ENCODE measurements around the gene SPPL2B.
A peak's percentile ranks its signal among the peaks of the same experiment; 100 is the strongest.

The SPPL2B gene

DNA sequence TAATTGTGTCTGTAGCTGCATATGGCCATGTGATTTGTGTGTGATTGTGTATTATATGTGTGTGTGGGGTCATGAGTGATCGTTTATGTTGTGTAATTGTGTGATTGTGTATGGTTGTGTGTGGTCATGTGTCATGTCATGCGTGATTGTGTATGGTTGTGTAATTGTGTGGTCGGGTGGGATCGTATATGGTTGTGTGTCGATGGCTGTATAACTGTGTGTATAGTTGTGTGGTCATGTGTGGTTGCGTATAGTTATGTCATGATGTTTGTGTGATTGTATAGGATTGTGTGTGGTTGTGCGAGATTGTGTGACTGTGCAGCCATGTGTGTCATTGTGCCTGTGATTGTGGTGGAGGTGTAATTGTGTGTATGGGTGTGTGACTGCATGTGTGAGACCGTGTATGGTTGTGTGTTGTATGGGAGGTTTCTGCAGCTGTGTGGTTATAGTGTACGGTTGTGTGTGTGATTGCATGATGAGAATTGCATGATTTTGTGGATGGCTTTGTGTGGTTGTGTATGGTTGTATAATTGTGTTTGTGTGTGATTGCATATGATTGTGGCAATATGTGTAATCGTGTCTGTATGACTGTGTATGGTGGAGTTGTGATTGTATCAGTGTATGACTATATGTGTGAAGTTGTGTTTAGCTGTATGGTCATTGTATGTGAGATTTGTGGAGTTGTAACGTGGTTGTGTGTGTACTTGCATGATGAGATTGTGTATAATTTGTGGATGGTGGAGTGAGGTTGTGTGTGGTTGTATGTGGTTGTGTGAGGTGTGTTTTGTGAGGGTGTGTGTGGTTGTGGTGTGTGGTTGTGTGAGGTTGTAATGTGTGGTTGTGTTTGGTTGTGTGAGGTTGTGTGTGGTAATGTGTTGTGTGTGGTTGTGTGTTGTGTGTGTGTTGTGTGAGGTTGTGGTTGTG, 33.8 kb downstream of the SPPL2B start:
- no peak for DNase-seq (ENCODE audit: low read depth)
- TF ChIP-seq, protein P1, sequence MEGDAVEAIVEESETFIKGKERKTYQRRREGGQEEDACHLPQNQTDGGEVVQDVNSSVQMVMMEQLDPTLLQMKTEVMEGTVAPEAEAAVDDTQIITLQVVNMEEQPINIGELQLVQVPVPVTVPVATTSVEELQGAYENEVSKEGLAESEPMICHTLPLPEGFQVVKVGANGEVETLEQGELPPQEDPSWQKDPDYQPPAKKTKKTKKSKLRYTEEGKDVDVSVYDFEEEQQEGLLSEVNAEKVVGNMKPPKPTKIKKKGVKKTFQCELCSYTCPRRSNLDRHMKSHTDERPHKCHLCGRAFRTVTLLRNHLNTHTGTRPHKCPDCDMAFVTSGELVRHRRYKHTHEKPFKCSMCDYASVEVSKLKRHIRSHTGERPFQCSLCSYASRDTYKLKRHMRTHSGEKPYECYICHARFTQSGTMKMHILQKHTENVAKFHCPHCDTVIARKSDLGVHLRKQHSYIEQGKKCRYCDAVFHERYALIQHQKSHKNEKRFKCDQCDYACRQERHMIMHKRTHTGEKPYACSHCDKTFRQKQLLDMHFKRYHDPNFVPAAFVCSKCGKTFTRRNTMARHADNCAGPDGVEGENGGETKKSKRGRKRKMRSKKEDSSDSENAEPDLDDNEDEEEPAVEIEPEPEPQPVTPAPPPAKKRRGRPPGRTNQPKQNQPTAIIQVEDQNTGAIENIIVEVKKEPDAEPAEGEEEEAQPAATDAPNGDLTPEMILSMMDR (conservative IDR thresholded peaks at IDR 0.05; ENCODE audit: control insufficient read depth, insufficient read depth, low read depth, low read length): no peak
- H3K4me3 ChIP-seq (ENCODE audit: control insufficient read depth, low read depth, low read length): no peak overlapping the region

DNA sequence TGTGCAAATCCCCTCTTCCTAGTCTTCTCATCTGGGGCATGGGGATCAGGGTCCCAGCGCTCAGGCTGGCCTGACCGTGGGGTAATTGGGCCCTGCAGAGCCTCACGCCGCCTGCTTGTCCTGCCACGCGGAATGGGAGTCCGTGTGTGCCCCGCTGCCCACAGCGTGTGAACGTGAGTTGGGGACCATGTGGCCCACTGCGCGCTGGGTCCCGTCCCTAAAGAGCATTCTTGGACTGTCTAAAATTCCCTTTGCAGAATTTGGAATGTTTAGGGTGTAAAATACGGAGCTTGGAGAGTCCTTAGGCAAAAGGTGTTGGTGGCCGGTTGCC, 34.5 kb downstream of the SPPL2B start:
- TF ChIP-seq, protein P1 (conservative IDR thresholded peaks at IDR 0.05; ENCODE audit: control insufficient read depth, insufficient read depth, low read depth, low read length): no peak

DNA sequence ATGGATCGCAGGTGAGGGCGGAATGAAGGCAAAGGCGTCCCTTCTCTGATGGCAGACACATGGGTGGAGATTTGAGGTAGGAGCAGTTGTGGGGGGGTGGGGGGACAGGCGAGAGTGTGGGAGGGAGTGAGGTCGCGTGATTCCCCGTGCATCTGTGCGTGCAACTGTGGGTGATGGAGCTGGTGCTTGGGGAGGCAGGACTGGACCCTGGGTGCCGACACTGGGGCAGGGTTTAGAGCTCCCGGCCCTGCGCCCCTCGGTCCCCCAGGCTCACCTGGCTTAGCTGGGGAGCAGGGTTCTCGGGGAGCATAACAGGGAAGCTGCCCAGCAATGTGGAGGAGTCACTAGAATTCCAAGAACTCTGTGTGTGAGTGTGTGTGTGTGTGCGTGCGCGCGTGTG, 34.9 kb downstream of the SPPL2B start:
- DNase-seq (ENCODE audit: low read depth): no peak
- TF ChIP-seq, protein P1 (conservative IDR thresholded peaks at IDR 0.05; ENCODE audit: control insufficient read depth, insufficient read depth, low read depth, low read length): no peak
- no peak overlapping the region for H3K4me3 ChIP-seq (ENCODE audit: control insufficient read depth, low read depth, low read length)

More for the DNA sequence above, 34.5 kb downstream of the SPPL2B start:
- DNase-seq (ENCODE audit: low read depth): no peak
- H3K4me3 ChIP-seq (ENCODE audit: control insufficient read depth, low read depth, low read length): no peak overlapping the region

DNA sequence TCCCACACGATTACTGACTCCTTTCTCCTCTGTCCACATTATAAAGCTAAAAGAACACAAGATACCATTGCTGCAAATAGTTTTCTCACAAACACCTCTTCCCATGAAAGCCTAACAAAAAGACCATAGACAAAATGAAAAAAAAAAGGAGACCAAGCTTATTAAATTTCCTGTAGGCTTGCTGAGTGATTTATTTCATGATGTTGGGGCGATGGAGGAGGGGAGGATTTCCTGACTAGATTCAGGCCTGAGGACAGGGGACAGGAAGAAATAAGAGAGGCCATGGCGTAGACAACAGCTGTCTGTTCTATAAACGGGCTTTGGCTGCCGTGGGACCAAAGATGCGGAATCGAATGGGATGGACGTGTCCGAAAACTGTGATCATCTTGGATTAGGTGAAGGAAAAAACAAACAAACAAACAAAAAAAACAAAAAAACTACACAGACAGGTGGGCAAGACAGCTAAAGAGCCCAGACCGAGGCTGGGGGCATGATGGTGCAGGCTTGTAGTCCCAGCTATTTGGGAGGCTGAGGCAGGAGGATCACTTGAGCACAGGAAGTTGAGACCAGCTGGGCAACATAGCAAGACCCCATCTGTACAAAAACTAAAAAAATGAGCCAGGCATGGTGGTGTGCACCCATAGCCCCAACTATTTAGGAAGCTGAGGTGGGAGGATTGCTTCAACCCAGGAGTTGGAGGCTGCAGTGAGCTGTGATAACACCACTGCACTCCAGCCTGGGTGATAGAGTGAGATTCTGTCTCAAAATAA, 36.9 kb downstream of the SPPL2B start:
- H3K4me3 ChIP-seq (ENCODE audit: control insufficient read depth, low read depth, low read length): no peak overlapping the region
- DNase-seq (ENCODE audit: low read depth): no peak
- TF ChIP-seq, protein P1 (conservative IDR thresholded peaks at IDR 0.05; ENCODE audit: control insufficient read depth, insufficient read depth, low read depth, low read length): no peak

DNA sequence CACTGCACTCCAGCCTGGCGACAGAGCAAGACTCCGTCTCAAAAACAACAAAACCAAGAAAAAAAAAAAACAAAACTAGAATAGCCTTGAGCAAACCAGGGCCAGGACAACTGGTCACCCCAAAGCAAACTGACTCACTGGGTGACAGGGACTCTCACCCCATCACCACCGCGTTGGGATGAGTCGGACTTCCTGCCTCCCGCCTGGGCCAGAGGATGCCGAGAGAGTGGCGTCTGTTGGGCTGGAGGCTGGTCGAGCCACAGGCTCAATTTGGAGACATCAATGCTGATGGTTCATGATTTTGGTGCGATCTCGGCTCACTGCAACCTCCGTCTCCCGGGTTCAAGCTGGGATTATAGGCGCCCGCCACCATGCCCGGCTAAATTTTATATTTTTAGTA, 43.2 kb downstream of the SPPL2B start:
- peak; percentile 74 for DNase-seq (ENCODE audit: low read depth)
- H3K4me3 ChIP-seq (ENCODE audit: control insufficient read depth, low read depth, low read length): no peak overlapping the region
- TF ChIP-seq, protein P1 (conservative IDR thresholded peaks at IDR 0.05; ENCODE audit: control insufficient read depth, insufficient read depth, low read depth, low read length): no peak

DNA sequence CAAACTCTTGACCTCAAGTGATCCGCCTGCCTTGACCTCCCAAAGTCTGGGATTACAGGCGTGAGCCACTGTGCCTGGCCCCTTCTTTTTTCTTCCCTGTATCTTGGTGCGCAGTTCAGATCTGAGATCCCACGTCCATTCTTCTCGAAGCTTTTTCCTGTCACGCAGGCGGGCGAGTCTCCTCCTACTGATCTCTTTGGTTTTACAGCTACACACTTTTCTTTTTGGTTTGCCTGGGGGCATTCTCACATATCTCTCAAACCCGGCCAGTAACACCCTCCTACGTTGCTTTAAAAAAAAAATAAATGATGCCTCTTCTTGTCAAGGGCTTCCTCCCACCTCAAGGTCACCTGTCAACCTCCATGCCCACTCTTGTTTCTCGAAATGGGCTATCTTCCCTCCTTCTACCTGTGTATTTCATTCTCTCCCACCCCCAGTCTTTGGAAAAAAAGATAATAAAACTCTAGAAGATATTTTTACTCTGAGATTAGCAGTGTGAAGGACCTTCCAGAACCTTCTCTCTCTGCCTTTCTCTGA, 43.7 kb downstream of the SPPL2B start:
- no peak for DNase-seq (ENCODE audit: low read depth)
- H3K4me3 ChIP-seq (ENCODE audit: control insufficient read depth, low read depth, low read length): no peak overlapping the region
- TF ChIP-seq, protein P1 (conservative IDR thresholded peaks at IDR 0.05; ENCODE audit: control insufficient read depth, insufficient read depth, low read depth, low read length): no peak

Data from fibroblast of mammary gland (primary cell).